GM21381 (cell line): ENCODE data around the gene FOXP2.

Source experiments
- ATAC-seq: cut with Tn5 transposase; IDR thresholded peaks from one replicate; pipeline ENCODE4 v1.9.1; 2021; ENCODE audit warnings: mild to moderate bottlenecking, moderate library complexity; ENCODE audit not compliant: unreplicated experiment

The FOXP2 gene

GRCh38 chr7:114649689-114650088 is 235.1 kb downstream of the FOXP2 start:
- ATAC-seq: no peak

- no peak for ATAC-seq
Observed at GRCh38 chr7:114650491-114650890, 235.9 kb downstream of the FOXP2 start.

- no peak for ATAC-seq
Observed at GRCh38 chr7:114652041-114652440, 237.4 kb downstream of the FOXP2 start.

- ATAC-seq: no peak
Observed at GRCh38 chr7:114653364-114654088, 238.9 kb downstream of the FOXP2 start.

GRCh38 chr7:114656466-114656865 is 241.9 kb downstream of the FOXP2 start:
- no peak for ATAC-seq

GRCh38 chr7:114657279-114657678 is 242.7 kb downstream of the FOXP2 start:
- ATAC-seq: no peak

- ATAC-seq: no peak
Observed at GRCh38 chr7:114658216-114658615, 243.6 kb downstream of the FOXP2 start.

GRCh38 chr7:114659409-114660125 is 245.0 kb downstream of the FOXP2 start:
- no peak for ATAC-seq

GRCh38 chr7:114660126-114660486 is 245.5 kb downstream of the FOXP2 start:
- ATAC-seq: no peak

- ATAC-seq: no peak
Observed at GRCh38 chr7:114660753-114661152, 246.1 kb downstream of the FOXP2 start.

GRCh38 chr7:114662002-114662677 is 247.5 kb downstream of the FOXP2 start:
- no peak for ATAC-seq

GRCh38 chr7:114663502-114663901 is 248.9 kb downstream of the FOXP2 start:
- no peak for ATAC-seq

GRCh38 chr7:114670676-114671075 is 256.1 kb downstream of the FOXP2 start:
- no peak for ATAC-seq

GRCh38 chr7:114671563-114672123 is 257.0 kb downstream of the FOXP2 start:
- no peak for ATAC-seq

GRCh38 chr7:114678116-114678515 is 263.5 kb downstream of the FOXP2 start:
- ATAC-seq: no peak

GRCh38 chr7:114687238-114687637 is 272.6 kb downstream of the FOXP2 start:
- no peak for ATAC-seq

GRCh38 chr7:114688443-114689055 is 273.9 kb downstream of the FOXP2 start:
- ATAC-seq: no peak

- no peak for ATAC-seq
Observed at GRCh38 chr7:114689406-114689805, 274.8 kb downstream of the FOXP2 start.

GRCh38 chr7:114691605-114692004 is 277.0 kb downstream of the FOXP2 start:
- no peak for ATAC-seq

GRCh38 chr7:114695182-114695581 is 280.6 kb downstream of the FOXP2 start:
- no peak for ATAC-seq

GRCh38 chr7:114700247-114700928 is 285.8 kb downstream of the FOXP2 start:
- ATAC-seq: no peak
